K562 (cell line): ENCODE measurements around the gene UTP4. TPM values are rescaled to one million over a fixed set of nuclear protein-coding genes. Genes with fewer than 3 reads are reported as not detected.
A peak's percentile ranks its signal among the peaks of the same experiment; 100 is the strongest.

Experiments used
- ARHGAP35 ChIP-seq: fragments of 450-650 bp; IDR thresholded peaks from 2 replicates; pipeline ENCODE4 v1.6.1; 2018; ENCODE audit not compliant: partially characterized antibody
- BMI1 ChIP-seq: fragments of 150-350 bp; IDR thresholded peaks from 2 replicates; pipeline ENCODE4 v1.6.1; 2014; ENCODE audit warnings: low read length
- CBX1 ChIP-seq: sonication (generic); IDR thresholded peaks from 2 replicates; pipeline ENCODE4 v1.6.1; 2016; ENCODE audit warnings: antibody characterized with exemption, low read depth, mild to moderate bottlenecking
- CBX3 ChIP-seq, 2 experiments: IDR thresholded peaks; 1 replicate in 1 of 2; 2 replicates in 1 of 2; pipeline ENCODE4 v1.6.1; 2012; ENCODE audit warnings: inconsistent platforms in 2 of 2, low read length in 2 of 2, borderline replicate concordance in 1 of 2, control low read depth in 1 of 2
- EHMT2 ChIP-seq: fragments of 450-650 bp; IDR thresholded peaks from 2 replicates; pipeline ENCODE4 v1.6.1; 2018; ENCODE audit warnings: antibody characterized with exemption
- ELF1 ChIP-seq: fragments of 200-800 bp; sonication (Bioruptor generic); IDR thresholded peaks from 2 replicates; pipeline ENCODE4 v1.6.1; 2016; ENCODE audit warnings: missing genetic modification characterization, missing compliant biosample characterization
- ETS2 ChIP-seq: IDR thresholded peaks from 2 replicates; pipeline ENCODE4 v1.6.1; 2016; ENCODE audit warnings: borderline replicate concordance, missing genetic modification characterization, mild to moderate bottlenecking, moderate library complexity, missing compliant biosample characterization; ENCODE audit not compliant: poor library complexity, severe bottlenecking
- FOXJ3 ChIP-seq: sonication (generic); formaldehyde crosslinking; IDR thresholded peaks from 2 replicates; pipeline ENCODE4 v1.4.0; 2020; ENCODE audit warnings: mild to moderate bottlenecking, missing genetic modification reagents
- HIVEP1 ChIP-seq: fragments of 250-450 bp; sonication (Bioruptor Pico); IDR thresholded peaks from 2 replicates; pipeline ENCODE4 v1.4.0; 2020; ENCODE audit warnings: mild to moderate bottlenecking
- HMG20B ChIP-seq: fragments of 250-450 bp; sonication (Bioruptor Pico); IDR thresholded peaks from 2 replicates; pipeline ENCODE4 v1.5.0; 2021; ENCODE audit warnings: mild to moderate bottlenecking
- KDM4B ChIP-seq, 2 experiments: fragments of 450-650 bp in 1 of 2; sonication (generic) in 1 of 2; IDR thresholded peaks; 2 replicates each; pipeline ENCODE4 v1.6.1; 2016 to 2017; ENCODE audit warnings: borderline replicate concordance in 2 of 2, antibody characterized with exemption in 1 of 2, low read depth in 1 of 2, mild to moderate bottlenecking in 1 of 2
- MTA2 ChIP-seq: fragments of 450-650 bp; IDR thresholded peaks from 2 replicates; pipeline ENCODE4 v1.6.1; 2016; ENCODE audit warnings: low read depth
- NELFE ChIP-seq: IDR thresholded peaks from 2 replicates; pipeline ENCODE4 v1.6.1; 2011; ENCODE audit warnings: mild to moderate bottlenecking; ENCODE audit not compliant: insufficient read depth, insufficient read length
- NR2F6 ChIP-seq: fragments of 450-650 bp; formaldehyde crosslinking; IDR thresholded peaks from 2 replicates; pipeline ENCODE4 v1.4.0; 2020; ENCODE audit warnings: mild to moderate bottlenecking
- SIRT6 ChIP-seq: IDR thresholded peaks from one replicate; pipeline ENCODE4 v1.6.1; 2012; ENCODE audit warnings: low read depth, mild to moderate bottlenecking, control low read depth, inconsistent platforms, low read length, moderate library complexity
- TEAD4 ChIP-seq, 2 experiments: sonication (generic) in 1 of 2; formaldehyde crosslinking in 1 of 2; IDR thresholded peaks; 2 replicates each; pipeline versions ENCODE4 v1.6.1 to v1.8.0; 2012 to 2022; ENCODE audit warnings: borderline replicate concordance in 1 of 2, inconsistent platforms in 1 of 2, low read length in 1 of 2, mild to moderate bottlenecking in 1 of 2, missing genetic modification reagents in 1 of 2
- ZNF134 ChIP-seq: fragments of 250-450 bp; sonication (Bioruptor Pico); conservative IDR thresholded peaks from 2 replicates; pipeline ENCODE4 v1.4.0; 2020
- ZNF175 ChIP-seq: fragments of 200-800 bp; sonication (Bioruptor generic); IDR thresholded peaks from 2 replicates; pipeline ENCODE4 v1.6.1; 2016; ENCODE audit warnings: low read depth, mild to moderate bottlenecking, missing genetic modification characterization, missing compliant biosample characterization
- ZNF586 ChIP-seq: fragments of 450-650 bp; formaldehyde crosslinking; conservative IDR thresholded peaks from 2 replicates; pipeline ENCODE4 v1.4.0; 2020; ENCODE audit warnings: mild to moderate bottlenecking, moderate library complexity
- polyA plus RNA-seq, 8 experiments: library from polyadenylated mRNA; depleted of rRNA in 4 of 8; stranded (reverse) in 5 of 8; unstranded in 3 of 8; fragments of >200 nt; fragmentation: Nextera tagmentation in 2 of 8; fragmentation: Illumina TruSeq in 1 of 8; extraction: Ambion mirVana in 2 of 8; extraction: Trizol in 1 of 8; gene quantifications; 2 replicates each; pipeline versions ENCODE4 v1.2.1 to v1.2.3, GENCODE V29; 2011 to 2014; ENCODE audit warnings: inconsistent platforms in 1 of 8, missing spikeins in 1 of 8
- total RNA-seq, 7 experiments: library from RNA; depleted of rRNA in 6 of 7; stranded (reverse); fragments of >200 nt in 6 of 7; fragmentation: Illumina TruSeq in 2 of 7; extraction: Trizol in 2 of 7; gene quantifications; 2 replicates each; pipeline versions ENCODE4 v1.2.1 to v1.2.3, GENCODE V29; 2011 to 2021; ENCODE audit warnings: low replicate concordance in 1 of 7
- TF ChIP-seq, protein P1 (sequence below): sonication (generic); formaldehyde crosslinking; IDR thresholded peaks from 2 replicates; pipeline ENCODE4 v1.8.1; 2023; ENCODE audit warnings: mild to moderate bottlenecking, missing genetic modification reagents, moderate library complexity
- TF ChIP-seq, protein P2 (sequence below): fragments of 250-450 bp; sonication (Bioruptor Pico); IDR thresholded peaks from 2 replicates; pipeline ENCODE4 v1.8.0; 2022; ENCODE audit warnings: inconsistent platforms, mild to moderate bottlenecking, moderate library complexity, borderline replicate concordance
- TF ChIP-seq, protein P3 (sequence below): fragments of 250-450 bp; sonication (Bioruptor Pico); IDR thresholded peaks from 2 replicates; pipeline ENCODE4 v1.8.0; 2021; ENCODE audit warnings: mild to moderate bottlenecking, moderate library complexity
- TF ChIP-seq, protein P4 (sequence below): sonication (generic); formaldehyde crosslinking; IDR thresholded peaks from 2 replicates; pipeline ENCODE4 v1.8.1; 2023; ENCODE audit warnings: mild to moderate bottlenecking, missing genetic modification reagents

Gene UTP4
- total and polyA plus RNA-seq, 9 of the 15 experiments (the other 6 are each of a cell fraction or from before 2014, with no cell fraction given) = 46.1 to 203 (median 145) TPM

DNA sequence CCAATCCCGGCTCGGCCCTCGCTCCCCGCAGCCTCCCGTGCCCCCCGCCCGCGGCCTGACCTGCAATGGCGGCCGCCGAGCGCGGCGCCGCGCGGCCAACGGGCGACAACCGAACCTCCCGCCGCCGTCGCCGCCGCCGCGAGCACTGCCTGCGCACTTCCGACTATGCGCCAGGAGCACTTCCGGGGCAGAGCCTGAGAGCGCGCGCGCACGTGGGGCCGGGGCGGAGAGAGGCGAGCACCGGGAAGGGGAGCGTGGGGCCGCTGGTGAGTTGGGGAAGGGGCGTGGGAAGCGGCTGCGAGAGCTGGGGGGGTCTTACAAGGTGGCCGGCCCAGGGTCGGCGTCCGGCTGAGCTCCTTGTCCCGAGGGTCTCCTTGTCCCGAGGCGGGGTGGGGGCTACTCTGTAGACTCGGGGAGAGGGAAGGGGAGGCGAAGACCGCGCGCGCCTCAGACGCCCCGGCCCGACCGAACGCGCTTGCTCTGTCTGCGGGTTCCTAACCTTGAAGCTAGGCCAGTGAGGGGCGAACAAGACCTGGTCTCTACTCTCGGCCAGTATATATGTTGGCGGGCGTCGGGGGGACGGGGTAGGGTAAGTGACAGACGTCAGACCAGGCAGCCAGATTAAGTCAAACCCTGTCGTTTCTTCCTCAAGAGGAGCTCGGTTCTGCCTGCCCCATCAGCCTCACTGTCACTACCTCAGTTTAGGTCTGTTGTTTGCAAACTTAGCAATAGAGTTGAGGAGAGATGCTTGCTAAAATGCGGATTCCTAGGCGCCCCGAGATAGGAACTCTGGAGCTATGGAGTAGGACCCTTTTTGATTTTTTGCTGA, at the start of gene UTP4, which contains the start of gene CHTF8 (continued):
- TF ChIP-seq, protein P1, sequence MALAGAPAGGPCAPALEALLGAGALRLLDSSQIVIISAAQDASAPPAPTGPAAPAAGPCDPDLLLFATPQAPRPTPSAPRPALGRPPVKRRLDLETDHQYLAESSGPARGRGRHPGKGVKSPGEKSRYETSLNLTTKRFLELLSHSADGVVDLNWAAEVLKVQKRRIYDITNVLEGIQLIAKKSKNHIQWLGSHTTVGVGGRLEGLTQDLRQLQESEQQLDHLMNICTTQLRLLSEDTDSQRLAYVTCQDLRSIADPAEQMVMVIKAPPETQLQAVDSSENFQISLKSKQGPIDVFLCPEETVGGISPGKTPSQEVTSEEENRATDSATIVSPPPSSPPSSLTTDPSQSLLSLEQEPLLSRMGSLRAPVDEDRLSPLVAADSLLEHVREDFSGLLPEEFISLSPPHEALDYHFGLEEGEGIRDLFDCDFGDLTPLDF = no peak
- TF ChIP-seq MTA2 (peak; percentile 39; the same call in 1 of the 2 replicates), ZNF586 (no peak), SIRT6 (no peak), CBX3 (IDR thresholded peaks at IDR 0.05; ENCODE audit: borderline replicate concordance in 1 of 2, low read length in 2 of 2) (no peak), NR2F6 (CRISPR knock-in tag) (no peak), NELFE (no peak), TEAD4 (IDR thresholded peaks at IDR 0.05; ENCODE audit: low read length) (no peak), TEAD4 (CRISPR knock-in tag; IDR thresholded peaks at IDR 0.05; ENCODE audit: borderline replicate concordance) (no peak), ETS2 (tag) (no peak), EHMT2 (no peak), KDM4B (IDR thresholded peaks at IDR 0.05; ENCODE audit: borderline replicate concordance in 2 of 2, low read depth in 1 of 2) (no peak), HMG20B (CRISPR knock-in tag) (no peak), ARHGAP35 (no peak), HIVEP1 (CRISPR knock-in tag) (no peak), ELF1 (tag) (peak; percentile 91), ZNF175 (CRISPR knock-in tag) (no peak), BMI1 (no peak), FOXJ3 (CRISPR knock-in tag) (no peak), CBX1 (no peak), ZNF134 (CRISPR knock-in tag) (no peak)
- TF ChIP-seq, protein P2, sequence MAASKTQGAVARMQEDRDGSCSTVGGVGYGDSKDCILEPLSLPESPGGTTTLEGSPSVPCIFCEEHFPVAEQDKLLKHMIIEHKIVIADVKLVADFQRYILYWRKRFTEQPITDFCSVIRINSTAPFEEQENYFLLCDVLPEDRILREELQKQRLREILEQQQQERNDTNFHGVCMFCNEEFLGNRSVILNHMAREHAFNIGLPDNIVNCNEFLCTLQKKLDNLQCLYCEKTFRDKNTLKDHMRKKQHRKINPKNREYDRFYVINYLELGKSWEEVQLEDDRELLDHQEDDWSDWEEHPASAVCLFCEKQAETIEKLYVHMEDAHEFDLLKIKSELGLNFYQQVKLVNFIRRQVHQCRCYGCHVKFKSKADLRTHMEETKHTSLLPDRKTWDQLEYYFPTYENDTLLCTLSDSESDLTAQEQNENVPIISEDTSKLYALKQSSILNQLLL (CRISPR knock-in tag) = no peak
- TF ChIP-seq, protein P3, sequence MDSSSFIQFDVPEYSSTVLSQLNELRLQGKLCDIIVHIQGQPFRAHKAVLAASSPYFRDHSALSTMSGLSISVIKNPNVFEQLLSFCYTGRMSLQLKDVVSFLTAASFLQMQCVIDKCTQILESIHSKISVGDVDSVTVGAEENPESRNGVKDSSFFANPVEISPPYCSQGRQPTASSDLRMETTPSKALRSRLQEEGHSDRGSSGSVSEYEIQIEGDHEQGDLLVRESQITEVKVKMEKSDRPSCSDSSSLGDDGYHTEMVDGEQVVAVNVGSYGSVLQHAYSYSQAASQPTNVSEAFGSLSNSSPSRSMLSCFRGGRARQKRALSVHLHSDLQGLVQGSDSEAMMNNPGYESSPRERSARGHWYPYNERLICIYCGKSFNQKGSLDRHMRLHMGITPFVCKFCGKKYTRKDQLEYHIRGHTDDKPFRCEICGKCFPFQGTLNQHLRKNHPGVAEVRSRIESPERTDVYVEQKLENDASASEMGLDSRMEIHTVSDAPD (CRISPR knock-in tag) = no peak
- TF ChIP-seq, protein P4, sequence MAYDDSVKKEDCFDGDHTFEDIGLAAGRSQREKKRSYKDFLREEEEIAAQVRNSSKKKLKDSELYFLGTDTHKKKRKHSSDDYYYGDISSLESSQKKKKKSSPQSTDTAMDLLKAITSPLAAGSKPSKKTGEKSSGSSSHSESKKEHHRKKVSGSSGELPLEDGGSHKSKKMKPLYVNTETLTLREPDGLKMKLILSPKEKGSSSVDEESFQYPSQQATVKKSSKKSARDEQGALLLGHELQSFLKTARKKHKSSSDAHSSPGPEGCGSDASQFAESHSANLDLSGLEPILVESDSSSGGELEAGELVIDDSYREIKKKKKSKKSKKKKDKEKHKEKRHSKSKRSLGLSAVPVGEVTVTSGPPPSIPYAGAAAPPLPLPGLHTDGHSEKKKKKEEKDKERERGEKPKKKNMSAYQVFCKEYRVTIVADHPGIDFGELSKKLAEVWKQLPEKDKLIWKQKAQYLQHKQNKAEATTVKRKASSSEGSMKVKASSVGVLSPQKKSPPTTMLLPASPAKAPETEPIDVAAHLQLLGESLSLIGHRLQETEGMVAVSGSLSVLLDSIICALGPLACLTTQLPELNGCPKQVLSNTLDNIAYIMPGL (CRISPR knock-in tag) = peak; percentile 78; the same call in 1 of the 2 replicates
